ENCODE measurements around the gene HAPLN2. TPM values are rescaled to one million over a fixed set of nuclear protein-coding genes. Genes with fewer than 3 reads are reported as not detected.
A peak's percentile ranks its signal among the peaks of the same experiment; 100 is the strongest.

The HAPLN2 gene
- total RNA-seq, 1 donor from 2014 or later: 0.76 TPM

GRCh38 chr1:156642265-156643048 lies 23.2 kb downstream of the HAPLN2 start:
- H3K4me1 Mint-ChIP-seq: peaks cover 18% of the 10 kb centered on the region
- peak overlapping the region; percentile 65 for H3K4me3 Mint-ChIP-seq
- H3K27ac Mint-ChIP-seq: no peak overlapping the region
- no peaks in the 10 kb centered on the region for H3K9me3 Mint-ChIP-seq
- TF ChIP-seq CTCF (IDR thresholded peaks at IDR 0.05; ENCODE audit: unreplicated experiment): no peak
- H3K27me3 Mint-ChIP-seq (ENCODE audit: low read depth): peaks cover 91% of the 10 kb centered on the region
- DNase-seq (ENCODE audit: low spot score in 2 of 2, unreplicated experiment in 2 of 2): no peak
- no peaks in the 10 kb centered on the region for H3K36me3 Mint-ChIP-seq

- Mint-ChIP-seq H3K27me3 (ENCODE audit: low read depth) (peaks cover 92% of the 10 kb centered on the region), H3K4me1 (peaks cover 15% of the 10 kb centered on the region), H3K4me3 (peak overlapping the region; percentile 65), H3K27ac (no peak overlapping the region), H3K9me3 (no peaks in the 10 kb centered on the region), H3K36me3 (no peaks in the 10 kb centered on the region)
- DNase-seq (ENCODE audit: low spot score in 2 of 2, unreplicated experiment in 2 of 2): no peak
- TF ChIP-seq CTCF (IDR thresholded peaks at IDR 0.05; ENCODE audit: unreplicated experiment): no peak
Observed at GRCh38 chr1:156643049-156643777, 24.0 kb downstream of the HAPLN2 start.

- DNase-seq (ENCODE audit: low spot score in 2 of 2, unreplicated experiment in 2 of 2): no peak
- Mint-ChIP-seq H3K4me1 (peaks cover 10% of the 10 kb centered on the region), H3K4me3 (no peak overlapping the region), H3K9me3 (no peaks in the 10 kb centered on the region), H3K27ac (no peak overlapping the region), H3K27me3 (ENCODE audit: low read depth) (peaks cover 92% of the 10 kb centered on the region), H3K36me3 (no peaks in the 10 kb centered on the region)
- no peak for TF ChIP-seq CTCF (IDR thresholded peaks at IDR 0.05; ENCODE audit: unreplicated experiment)
Observed at GRCh38 chr1:156643778-156644092, 24.5 kb downstream of the HAPLN2 start.

GRCh38 chr1:156644146-156644545 lies 24.9 kb downstream of the HAPLN2 start:
- Mint-ChIP-seq H3K9me3 (no peaks in the 10 kb centered on the region), H3K27me3 (ENCODE audit: low read depth) (peaks cover 92% of the 10 kb centered on the region), H3K27ac (no peak overlapping the region), H3K4me3 (no peak overlapping the region), H3K4me1 (peaks cover 7% of the 10 kb centered on the region), H3K36me3 (no peaks in the 10 kb centered on the region)
- no peak for DNase-seq (ENCODE audit: low spot score in 2 of 2, unreplicated experiment in 2 of 2)
- no peak for TF ChIP-seq CTCF (IDR thresholded peaks at IDR 0.05; ENCODE audit: unreplicated experiment)

- TF ChIP-seq CTCF (IDR thresholded peaks at IDR 0.05; ENCODE audit: unreplicated experiment): no peak
- Mint-ChIP-seq H3K27me3 (ENCODE audit: low read depth) (peaks cover 92% of the 10 kb centered on the region), H3K36me3 (no peaks in the 10 kb centered on the region), H3K9me3 (no peaks in the 10 kb centered on the region), H3K4me3 (no peak overlapping the region), H3K27ac (no peak overlapping the region), H3K4me1 (peaks cover 7% of the 10 kb centered on the region)
- DNase-seq (ENCODE audit: low spot score in 2 of 2, unreplicated experiment in 2 of 2): no peak
Observed at GRCh38 chr1:156644640-156645039, 25.4 kb downstream of the HAPLN2 start.

Data from mesothelial cell of epicardium (in vitro differentiated cells).